GM23338 (cell line): Measurements from ENCODE around the gene KCNN3. TPM values are rescaled to one million over a fixed set of nuclear protein-coding genes. Genes with fewer than 3 reads are reported as not detected.

Experiments
- ATAC-seq: fragments of 200-7000 bp; cut with Tn5 transposase; 3 replicates; pipeline ENCODE4 v1.9.1; 2020
- DNase-seq: peaks from one replicate; pipeline ENCODE4 v3.0.0-alpha.2; 2015; ENCODE audit warnings: low spot score
- H2AFZ ChIP-seq: fragments of 200-600 bp; sonication (generic); 2 replicates; pipeline ENCODE4 v1.8.0; 2016; ENCODE audit warnings: antibody characterized with exemption, mild to moderate bottlenecking, moderate library complexity
- H3F3A ChIP-seq: fragments of 200-600 bp; sonication (generic); replicated peaks from 2 replicates; pipeline ENCODE4 v1.8.0; 2017; ENCODE audit warnings: antibody characterized with exemption, mixed run types, low read depth
- H3K27ac ChIP-seq: fragments of 200-600 bp; sonication (generic); 2 replicates; pipeline ENCODE4 v1.6.1; 2016; ENCODE audit warnings: low read depth
- H3K27me3 ChIP-seq: fragments of 200-600 bp; sonication (generic); 2 replicates; pipeline ENCODE4 v1.8.0; 2016; ENCODE audit warnings: mild to moderate bottlenecking, mixed run types, moderate library complexity; ENCODE audit not compliant: insufficient read depth
- H3K36me3 ChIP-seq: fragments of 200-600 bp; sonication (generic); 2 replicates; pipeline ENCODE4 v1.8.0; 2016; ENCODE audit warnings: mild to moderate bottlenecking; ENCODE audit not compliant: insufficient read depth
- H3K4me1 ChIP-seq: fragments of 200-600 bp; sonication (generic); 2 replicates; pipeline ENCODE4 v1.8.0; 2016; ENCODE audit warnings: mild to moderate bottlenecking, moderate library complexity; ENCODE audit not compliant: insufficient read depth
- H3K4me2 ChIP-seq: fragments of 200-600 bp; sonication (generic); 2 replicates; pipeline ENCODE4 v1.7.1; 2017; ENCODE audit warnings: mixed run types
- H3K4me3 ChIP-seq: fragments of 200-600 bp; sonication (generic); 2 replicates; pipeline ENCODE4 v1.6.1; 2016; ENCODE audit warnings: mixed run types
- H3K79me2 ChIP-seq: fragments of 200-600 bp; sonication (generic); replicated peaks from 2 replicates; pipeline ENCODE4 v1.8.0; 2017; ENCODE audit warnings: mild to moderate bottlenecking; ENCODE audit not compliant: insufficient read depth
- H3K9me2 ChIP-seq: fragments of 200-600 bp; sonication (generic); 2 replicates; pipeline ENCODE4 v1.8.0; 2017; ENCODE audit not compliant: insufficient read depth
- H4K20me1 ChIP-seq: fragments of 200-600 bp; sonication (generic); replicated peaks from 2 replicates; pipeline ENCODE4 v1.8.0; 2017; ENCODE audit warnings: mild to moderate bottlenecking; ENCODE audit not compliant: insufficient read depth
- H3K27ac Mint-ChIP-seq: 2 replicates; pipeline ENCODE4 v1.8.0; 2020; ENCODE audit warnings: inconsistent platforms, mild to moderate bottlenecking, moderate library complexity, mixed read lengths
- H3K27me3 Mint-ChIP-seq: 3 replicates; pipeline ENCODE4 v1.8.0; 2022; ENCODE audit warnings: low read depth, mild to moderate bottlenecking, moderate library complexity, mixed read lengths, inconsistent platforms; ENCODE audit not compliant: insufficient read depth, poor library complexity
- H3K36me3 Mint-ChIP-seq: 3 replicates; pipeline ENCODE4 v1.8.0; 2021; ENCODE audit warnings: low read depth, mild to moderate bottlenecking, inconsistent platforms, moderate library complexity, mixed read lengths
- H3K4me1 Mint-ChIP-seq: 3 replicates; pipeline ENCODE4 v1.8.0; 2020; ENCODE audit warnings: mild to moderate bottlenecking, inconsistent platforms, mixed read lengths
- H3K4me3 Mint-ChIP-seq: 3 replicates; pipeline ENCODE4 v1.8.0; 2021; ENCODE audit warnings: moderate library complexity, mild to moderate bottlenecking, inconsistent platforms, mixed read lengths
- H3K9me3 Mint-ChIP-seq: 3 replicates; pipeline ENCODE4 v1.8.0; 2020; ENCODE audit warnings: moderate library complexity, mild to moderate bottlenecking, inconsistent platforms, mixed read lengths
- CREB1 ChIP-seq: fragments of 250-450 bp; sonication (Bioruptor Pico); IDR thresholded peaks from 2 replicates; pipeline ENCODE4 v1.5.0; 2020; ENCODE audit warnings: low read depth, mild to moderate bottlenecking, moderate library complexity
- EZH2 ChIP-seq: fragments of 200-600 bp; sonication (generic); IDR thresholded peaks from one replicate; pipeline ENCODE4 v1.8.0; 2017; ENCODE audit warnings: antibody characterized with exemption, mild to moderate bottlenecking, low read depth; ENCODE audit not compliant: unreplicated experiment
- EZH2phosphoT487 ChIP-seq: fragments of 200-600 bp; sonication (generic); IDR thresholded peaks from one replicate; pipeline ENCODE4 v1.8.1; 2018; ENCODE audit warnings: antibody characterized with exemption; ENCODE audit not compliant: unreplicated experiment
- JUNB ChIP-seq: IDR thresholded peaks from one replicate; pipeline ENCODE4 v1.6.1; 2016; ENCODE audit warnings: antibody characterized with exemption; ENCODE audit not compliant: unreplicated experiment
- NANOG ChIP-seq: IDR thresholded peaks from 2 replicates; pipeline ENCODE4 v1.6.1; 2016; ENCODE audit warnings: antibody characterized with exemption, borderline replicate concordance
- POLR2AphosphoS5 ChIP-seq: IDR thresholded peaks from 2 replicates; pipeline ENCODE4 v1.6.1; 2016; ENCODE audit warnings: antibody characterized with exemption, low read depth
- STAT1 ChIP-seq: IDR thresholded peaks from one replicate; pipeline ENCODE4 v1.6.1; 2016; ENCODE audit warnings: antibody characterized with exemption; ENCODE audit not compliant: unreplicated experiment
- ZNF114 ChIP-seq: fragments of 250-450 bp; sonication (Bioruptor Pico); IDR thresholded peaks from 2 replicates; pipeline ENCODE4 v1.5.0; 2020; ENCODE audit warnings: mild to moderate bottlenecking, moderate library complexity
- ZNF331 ChIP-seq: fragments of 250-450 bp; sonication (Bioruptor Pico); IDR thresholded peaks from 2 replicates; pipeline ENCODE4 v1.5.0; 2020; ENCODE audit warnings: low read depth, mild to moderate bottlenecking, moderate library complexity
- polyA plus RNA-seq: library from polyadenylated mRNA; unstranded; fragments of >200 nt; fragmentation: Nextera tagmentation; extraction: Ambion mirVana; gene quantifications from 2 replicates; pipeline ENCODE4 v1.2.1, GENCODE V29; 2016
- total RNA-seq: library from RNA; depleted of rRNA; stranded (reverse); fragments of >200 nt; shearing (Covaris generic); gene quantifications from 2 replicates; pipeline ENCODE4 v1.2.3, GENCODE V29; 2014
- TF ChIP-seq, protein P1 (sequence below): IDR thresholded peaks from 2 replicates; pipeline ENCODE4 v1.6.1; 2016; ENCODE audit warnings: antibody characterized with exemption
- TF ChIP-seq, protein P2 (sequence below): fragments of 250-450 bp; sonication (Bioruptor Pico); IDR thresholded peaks from 2 replicates; pipeline ENCODE4 v1.5.0; 2020; ENCODE audit warnings: mild to moderate bottlenecking, moderate library complexity
- TF ChIP-seq, protein P3 (sequence below): IDR thresholded peaks from one replicate; pipeline ENCODE4 v1.6.1; 2018; ENCODE audit warnings: antibody characterized with exemption; ENCODE audit not compliant: unreplicated experiment
- TF ChIP-seq, protein P4 (sequence below), 2 experiments: fragments of 200-600 bp in 1 of 2; sonication (generic) in 1 of 2; conservative IDR thresholded peaks; 2 replicates each; pipeline versions ENCODE4 v1.5.1 to v1.6.1; 2016 to 2017; ENCODE audit warnings: antibody characterized with exemption in 2 of 2, low read depth in 2 of 2, mild to moderate bottlenecking in 2 of 2, moderate library complexity in 1 of 2

KCNN3 gene
- total and polyA plus RNA-seq, 2 experiments from 2014 or later: 1.9 to 3.0 TPM

DNA sequence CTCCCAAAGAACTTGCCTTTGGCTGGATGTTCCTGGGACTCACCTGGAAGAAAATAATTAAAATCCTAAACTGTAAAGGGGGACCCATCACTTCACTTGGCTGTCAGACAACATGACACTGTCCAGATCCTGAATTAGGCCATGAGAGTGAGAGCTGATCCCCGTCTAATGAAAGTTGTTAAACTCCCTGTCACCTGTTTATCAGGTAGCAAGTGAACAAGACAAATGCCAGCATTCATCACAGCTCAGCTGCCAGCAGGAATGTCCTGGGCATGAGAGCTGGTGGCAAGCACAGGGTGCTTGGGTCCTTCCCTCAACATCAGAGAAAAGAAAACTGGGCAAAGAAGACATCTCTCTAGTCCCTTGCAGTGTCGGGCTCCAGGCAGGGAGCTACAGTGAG is 42.7 kb upstream of the KCNN3 start:
- H2AFZ ChIP-seq: no peak overlapping the region
- H4K20me1 ChIP-seq: no peaks in the 10 kb centered on the region
- H3K27ac Mint-ChIP-seq: no peak overlapping the region
- no peaks in the 10 kb centered on the region for H3K79me2 ChIP-seq
- no peak overlapping the region for H3K27ac ChIP-seq
- peaks cover 3% of the 10 kb centered on the region; the same call in 2 of the 3 replicates for H3K4me1 Mint-ChIP-seq
- no peak overlapping the region for H3K4me2 ChIP-seq
- H3K4me3 ChIP-seq: no peak overlapping the region
- peaks cover 9% of the 10 kb centered on the region for H3K27me3 Mint-ChIP-seq
- ATAC-seq: no peak
- no peaks in the 10 kb centered on the region for H3K4me1 ChIP-seq
- DNase-seq: no peak
- H3K36me3 ChIP-seq: peaks cover 5% of the 10 kb centered on the region; the same call in 1 of the 2 replicates
- no peaks in the 10 kb centered on the region for H3F3A ChIP-seq
- H3K27me3 ChIP-seq: no peaks in the 10 kb centered on the region
- H3K36me3 Mint-ChIP-seq: peaks cover 6% of the 10 kb centered on the region; the same call in 2 of the 3 replicates
- TF ChIP-seq STAT1 (no peak), POLR2AphosphoS5 (no peak), CREB1 (CRISPR knock-in tag) (no peak), JUNB (no peak), ZNF331 (CRISPR knock-in tag) (no peak), NANOG (no peak), ZNF114 (CRISPR knock-in tag) (no peak), EZH2phosphoT487 (no peak), EZH2 (no peak)
- TF ChIP-seq, protein P1, sequence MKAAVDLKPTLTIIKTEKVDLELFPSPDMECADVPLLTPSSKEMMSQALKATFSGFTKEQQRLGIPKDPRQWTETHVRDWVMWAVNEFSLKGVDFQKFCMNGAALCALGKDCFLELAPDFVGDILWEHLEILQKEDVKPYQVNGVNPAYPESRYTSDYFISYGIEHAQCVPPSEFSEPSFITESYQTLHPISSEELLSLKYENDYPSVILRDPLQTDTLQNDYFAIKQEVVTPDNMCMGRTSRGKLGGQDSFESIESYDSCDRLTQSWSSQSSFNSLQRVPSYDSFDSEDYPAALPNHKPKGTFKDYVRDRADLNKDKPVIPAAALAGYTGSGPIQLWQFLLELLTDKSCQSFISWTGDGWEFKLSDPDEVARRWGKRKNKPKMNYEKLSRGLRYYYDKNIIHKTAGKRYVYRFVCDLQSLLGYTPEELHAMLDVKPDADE: no peak
- TF ChIP-seq, protein P2, sequence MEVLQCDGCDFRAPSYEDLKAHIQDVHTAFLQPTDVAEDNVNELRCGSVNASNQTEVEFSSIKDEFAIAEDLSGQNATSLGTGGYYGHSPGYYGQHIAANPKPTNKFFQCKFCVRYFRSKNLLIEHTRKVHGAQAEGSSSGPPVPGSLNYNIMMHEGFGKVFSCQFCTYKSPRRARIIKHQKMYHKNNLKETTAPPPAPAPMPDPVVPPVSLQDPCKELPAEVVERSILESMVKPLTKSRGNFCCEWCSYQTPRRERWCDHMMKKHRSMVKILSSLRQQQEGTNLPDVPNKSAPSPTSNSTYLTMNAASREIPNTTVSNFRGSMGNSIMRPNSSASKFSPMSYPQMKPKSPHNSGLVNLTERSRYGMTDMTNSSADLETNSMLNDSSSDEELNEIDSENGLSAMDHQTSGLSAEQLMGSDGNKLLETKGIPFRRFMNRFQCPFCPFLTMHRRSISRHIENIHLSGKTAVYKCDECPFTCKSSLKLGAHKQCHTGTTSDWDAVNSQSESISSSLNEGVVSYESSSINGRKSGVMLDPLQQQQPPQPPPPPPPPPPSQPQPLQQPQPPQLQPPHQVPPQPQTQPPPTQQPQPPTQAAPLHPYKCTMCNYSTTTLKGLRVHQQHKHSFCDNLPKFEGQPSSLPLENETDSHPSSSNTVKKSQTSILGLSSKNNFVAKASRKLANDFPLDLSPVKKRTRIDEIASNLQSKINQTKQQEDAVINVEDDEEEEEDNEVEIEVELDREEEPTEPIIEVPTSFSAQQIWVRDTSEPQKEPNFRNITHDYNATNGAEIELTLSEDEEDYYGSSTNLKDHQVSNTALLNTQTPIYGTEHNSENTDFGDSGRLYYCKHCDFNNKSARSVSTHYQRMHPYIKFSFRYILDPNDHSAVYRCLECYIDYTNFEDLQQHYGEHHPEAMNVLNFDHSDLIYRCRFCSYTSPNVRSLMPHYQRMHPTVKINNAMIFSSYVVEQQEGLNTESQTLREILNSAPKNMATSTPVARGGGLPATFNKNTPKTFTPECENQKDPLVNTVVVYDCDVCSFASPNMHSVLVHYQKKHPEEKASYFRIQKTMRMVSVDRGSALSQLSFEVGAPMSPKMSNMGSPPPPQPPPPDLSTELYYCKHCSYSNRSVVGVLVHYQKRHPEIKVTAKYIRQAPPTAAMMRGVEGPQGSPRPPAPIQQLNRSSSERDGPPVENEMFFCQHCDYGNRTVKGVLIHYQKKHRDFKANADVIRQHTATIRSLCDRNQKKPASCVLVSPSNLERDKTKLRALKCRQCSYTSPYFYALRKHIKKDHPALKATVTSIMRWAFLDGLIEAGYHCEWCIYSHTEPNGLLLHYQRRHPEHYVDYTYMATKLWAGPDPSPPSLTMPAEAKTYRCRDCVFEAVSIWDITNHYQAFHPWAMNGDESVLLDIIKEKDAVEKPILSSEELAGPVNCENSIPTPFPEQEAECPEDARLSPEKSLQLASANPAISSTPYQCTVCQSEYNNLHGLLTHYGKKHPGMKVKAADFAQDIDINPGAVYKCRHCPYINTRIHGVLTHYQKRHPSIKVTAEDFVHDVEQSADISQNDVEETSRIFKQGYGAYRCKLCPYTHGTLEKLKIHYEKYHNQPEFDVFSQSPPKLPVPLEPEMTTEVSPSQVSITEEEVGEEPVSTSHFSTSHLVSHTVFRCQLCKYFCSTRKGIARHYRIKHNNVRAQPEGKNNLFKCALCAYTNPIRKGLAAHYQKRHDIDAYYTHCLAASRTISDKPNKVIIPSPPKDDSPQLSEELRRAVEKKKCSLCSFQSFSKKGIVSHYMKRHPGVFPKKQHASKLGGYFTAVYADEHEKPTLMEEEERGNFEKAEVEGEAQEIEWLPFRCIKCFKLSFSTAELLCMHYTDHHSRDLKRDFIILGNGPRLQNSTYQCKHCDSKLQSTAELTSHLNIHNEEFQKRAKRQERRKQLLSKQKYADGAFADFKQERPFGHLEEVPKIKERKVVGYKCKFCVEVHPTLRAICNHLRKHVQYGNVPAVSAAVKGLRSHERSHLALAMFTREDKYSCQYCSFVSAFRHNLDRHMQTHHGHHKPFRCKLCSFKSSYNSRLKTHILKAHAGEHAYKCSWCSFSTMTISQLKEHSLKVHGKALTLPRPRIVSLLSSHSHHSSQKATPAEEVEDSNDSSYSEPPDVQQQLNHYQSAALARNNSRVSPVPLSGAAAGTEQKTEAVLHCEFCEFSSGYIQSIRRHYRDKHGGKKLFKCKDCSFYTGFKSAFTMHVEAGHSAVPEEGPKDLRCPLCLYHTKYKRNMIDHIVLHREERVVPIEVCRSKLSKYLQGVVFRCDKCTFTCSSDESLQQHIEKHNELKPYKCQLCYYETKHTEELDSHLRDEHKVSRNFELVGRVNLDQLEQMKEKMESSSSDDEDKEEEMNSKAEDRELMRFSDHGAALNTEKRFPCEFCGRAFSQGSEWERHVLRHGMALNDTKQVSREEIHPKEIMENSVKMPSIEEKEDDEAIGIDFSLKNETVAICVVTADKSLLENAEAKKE: no peak
- TF ChIP-seq, protein P3, sequence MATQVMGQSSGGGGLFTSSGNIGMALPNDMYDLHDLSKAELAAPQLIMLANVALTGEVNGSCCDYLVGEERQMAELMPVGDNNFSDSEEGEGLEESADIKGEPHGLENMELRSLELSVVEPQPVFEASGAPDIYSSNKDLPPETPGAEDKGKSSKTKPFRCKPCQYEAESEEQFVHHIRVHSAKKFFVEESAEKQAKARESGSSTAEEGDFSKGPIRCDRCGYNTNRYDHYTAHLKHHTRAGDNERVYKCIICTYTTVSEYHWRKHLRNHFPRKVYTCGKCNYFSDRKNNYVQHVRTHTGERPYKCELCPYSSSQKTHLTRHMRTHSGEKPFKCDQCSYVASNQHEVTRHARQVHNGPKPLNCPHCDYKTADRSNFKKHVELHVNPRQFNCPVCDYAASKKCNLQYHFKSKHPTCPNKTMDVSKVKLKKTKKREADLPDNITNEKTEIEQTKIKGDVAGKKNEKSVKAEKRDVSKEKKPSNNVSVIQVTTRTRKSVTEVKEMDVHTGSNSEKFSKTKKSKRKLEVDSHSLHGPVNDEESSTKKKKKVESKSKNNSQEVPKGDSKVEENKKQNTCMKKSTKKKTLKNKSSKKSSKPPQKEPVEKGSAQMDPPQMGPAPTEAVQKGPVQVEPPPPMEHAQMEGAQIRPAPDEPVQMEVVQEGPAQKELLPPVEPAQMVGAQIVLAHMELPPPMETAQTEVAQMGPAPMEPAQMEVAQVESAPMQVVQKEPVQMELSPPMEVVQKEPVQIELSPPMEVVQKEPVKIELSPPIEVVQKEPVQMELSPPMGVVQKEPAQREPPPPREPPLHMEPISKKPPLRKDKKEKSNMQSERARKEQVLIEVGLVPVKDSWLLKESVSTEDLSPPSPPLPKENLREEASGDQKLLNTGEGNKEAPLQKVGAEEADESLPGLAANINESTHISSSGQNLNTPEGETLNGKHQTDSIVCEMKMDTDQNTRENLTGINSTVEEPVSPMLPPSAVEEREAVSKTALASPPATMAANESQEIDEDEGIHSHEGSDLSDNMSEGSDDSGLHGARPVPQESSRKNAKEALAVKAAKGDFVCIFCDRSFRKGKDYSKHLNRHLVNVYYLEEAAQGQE: no peak
- TF ChIP-seq, protein P4, sequence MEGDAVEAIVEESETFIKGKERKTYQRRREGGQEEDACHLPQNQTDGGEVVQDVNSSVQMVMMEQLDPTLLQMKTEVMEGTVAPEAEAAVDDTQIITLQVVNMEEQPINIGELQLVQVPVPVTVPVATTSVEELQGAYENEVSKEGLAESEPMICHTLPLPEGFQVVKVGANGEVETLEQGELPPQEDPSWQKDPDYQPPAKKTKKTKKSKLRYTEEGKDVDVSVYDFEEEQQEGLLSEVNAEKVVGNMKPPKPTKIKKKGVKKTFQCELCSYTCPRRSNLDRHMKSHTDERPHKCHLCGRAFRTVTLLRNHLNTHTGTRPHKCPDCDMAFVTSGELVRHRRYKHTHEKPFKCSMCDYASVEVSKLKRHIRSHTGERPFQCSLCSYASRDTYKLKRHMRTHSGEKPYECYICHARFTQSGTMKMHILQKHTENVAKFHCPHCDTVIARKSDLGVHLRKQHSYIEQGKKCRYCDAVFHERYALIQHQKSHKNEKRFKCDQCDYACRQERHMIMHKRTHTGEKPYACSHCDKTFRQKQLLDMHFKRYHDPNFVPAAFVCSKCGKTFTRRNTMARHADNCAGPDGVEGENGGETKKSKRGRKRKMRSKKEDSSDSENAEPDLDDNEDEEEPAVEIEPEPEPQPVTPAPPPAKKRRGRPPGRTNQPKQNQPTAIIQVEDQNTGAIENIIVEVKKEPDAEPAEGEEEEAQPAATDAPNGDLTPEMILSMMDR (conservative IDR thresholded peaks at IDR 0.05; ENCODE audit: low read depth in 2 of 2): no peak
- H3K9me2 ChIP-seq: peaks cover 7% of the 10 kb centered on the region; the same call in 1 of the 2 replicates
- H3K9me3 Mint-ChIP-seq: peaks cover 16% of the 10 kb centered on the region
- H3K4me3 Mint-ChIP-seq: no peak overlapping the region
